HPDE6-E6E7 (cell line): ENCODE results near the gene GPR183.

Source experiments
- DNase-seq: peaks from one replicate; pipeline ENCODE4 v3.0.0; 2011; ENCODE audit warnings: missing footprints; ENCODE audit errors: extremely low spot score

The GPR183 gene, protein sequence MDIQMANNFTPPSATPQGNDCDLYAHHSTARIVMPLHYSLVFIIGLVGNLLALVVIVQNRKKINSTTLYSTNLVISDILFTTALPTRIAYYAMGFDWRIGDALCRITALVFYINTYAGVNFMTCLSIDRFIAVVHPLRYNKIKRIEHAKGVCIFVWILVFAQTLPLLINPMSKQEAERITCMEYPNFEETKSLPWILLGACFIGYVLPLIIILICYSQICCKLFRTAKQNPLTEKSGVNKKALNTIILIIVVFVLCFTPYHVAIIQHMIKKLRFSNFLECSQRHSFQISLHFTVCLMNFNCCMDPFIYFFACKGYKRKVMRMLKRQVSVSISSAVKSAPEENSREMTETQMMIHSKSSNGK

DNA sequence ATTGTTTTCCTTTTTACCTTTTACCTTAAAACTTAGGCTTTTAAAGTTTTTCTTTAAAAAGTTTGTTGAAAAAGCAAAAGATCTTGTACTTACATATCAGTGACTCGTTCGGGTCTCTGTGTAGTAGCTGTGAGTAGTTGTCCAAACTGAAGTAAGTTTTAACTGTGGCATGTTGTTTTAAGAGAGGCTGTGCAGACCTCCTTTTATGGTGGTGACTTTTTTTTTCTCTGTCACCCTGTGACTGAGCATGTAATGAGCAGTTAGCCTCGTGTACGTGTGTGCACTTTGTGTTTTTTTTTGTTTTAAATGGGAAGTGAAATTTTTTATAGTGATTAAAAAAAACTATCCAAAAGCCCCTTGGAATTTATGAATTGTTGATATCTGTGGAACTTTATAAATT, at the start of gene GPR183:
Gene GPR183, minus strand, starts transcription at position 153 of the 400 bp plus-strand sequence. CDS start 11,254 bp downstream, outside the sequence.
- no peak for DNase-seq

DNA sequence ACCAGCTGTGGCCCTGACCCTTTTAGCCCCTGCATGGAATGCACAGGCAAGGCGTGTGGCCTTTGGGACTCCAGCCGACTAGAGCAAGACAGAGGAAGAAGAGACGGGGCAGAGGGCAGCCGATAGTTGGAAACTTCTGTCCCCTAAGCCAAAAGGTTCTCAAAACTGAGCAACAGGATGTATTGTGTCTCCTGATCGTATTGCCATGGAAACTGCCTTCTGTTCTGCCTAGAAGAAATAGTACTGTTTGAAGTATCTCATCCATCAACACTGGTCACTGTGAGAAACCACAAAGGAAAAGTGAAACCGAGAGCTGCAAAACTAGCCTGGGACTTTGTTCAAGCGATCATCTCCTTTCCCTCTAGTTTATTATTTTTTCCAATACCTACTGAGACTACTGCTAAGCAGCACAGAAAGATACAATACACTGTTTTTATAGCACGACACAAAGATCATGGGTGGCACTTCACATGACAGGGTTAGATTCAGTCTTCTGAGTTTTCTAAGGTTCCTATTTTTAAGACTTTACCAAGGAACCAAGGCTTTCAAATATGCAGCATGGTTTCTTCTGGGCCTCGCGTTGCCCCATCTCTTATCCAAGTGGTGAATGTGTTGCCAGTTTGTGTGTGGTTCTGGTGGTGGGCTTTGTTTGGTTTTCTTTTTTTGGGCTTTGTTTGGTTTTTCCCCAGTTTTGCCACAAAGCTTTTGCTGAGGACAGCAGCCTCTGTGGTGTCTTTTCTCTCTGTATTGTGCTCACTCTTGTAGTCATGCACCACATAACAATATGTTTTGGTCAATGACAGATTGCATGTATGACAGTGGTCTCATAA, 49.3 kb upstream of the GPR183 start:
- no peak for DNase-seq

DNA sequence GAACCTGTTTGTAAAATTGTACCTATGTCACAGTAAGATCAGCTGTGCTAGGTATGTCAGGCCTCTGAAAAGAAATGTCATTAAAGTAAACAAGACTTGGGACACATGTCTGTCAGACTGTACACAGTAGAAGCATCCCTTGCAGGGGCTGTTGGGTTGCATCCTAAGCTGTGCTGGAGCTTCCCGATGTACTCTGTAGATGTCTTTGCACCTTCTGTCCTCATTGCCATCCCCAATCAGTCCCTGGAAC, 48.7 kb upstream of the GPR183 start:
- DNase-seq = no peak

DNA sequence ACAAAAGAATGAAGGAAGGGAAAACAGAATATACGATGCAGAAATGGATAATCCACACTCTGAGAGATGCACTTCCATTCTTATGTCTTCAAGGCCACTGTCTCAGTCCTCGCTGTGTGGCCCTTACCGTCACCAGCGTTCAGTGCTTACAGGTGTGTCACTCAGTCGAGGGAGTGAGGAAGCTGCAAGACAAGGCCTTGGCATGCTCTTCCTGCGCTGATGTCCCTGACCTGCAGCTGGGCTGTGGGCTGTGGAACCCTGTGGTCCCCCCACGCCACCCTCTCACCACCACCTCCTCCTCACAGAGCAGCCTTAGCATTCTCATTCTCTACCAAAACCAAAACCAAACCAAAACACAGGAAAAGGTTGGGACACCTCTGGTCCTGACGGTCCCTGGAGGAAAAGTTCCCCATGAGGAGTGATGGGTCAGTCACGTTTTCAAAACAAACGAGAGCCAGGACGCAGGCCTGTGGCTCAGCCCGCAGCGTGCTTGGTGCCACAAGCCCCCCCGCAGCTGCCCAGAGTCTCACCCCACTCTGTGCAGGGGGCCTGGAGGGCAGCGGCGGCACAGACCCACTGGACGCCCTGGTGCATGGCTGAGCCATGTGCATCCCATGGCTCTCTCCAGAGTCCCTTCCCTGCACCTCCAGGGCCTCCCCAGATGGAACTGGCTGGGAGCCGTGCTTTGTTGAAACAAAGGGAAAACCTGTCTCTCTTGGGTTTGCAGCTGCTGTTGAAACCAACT, 48.2 kb upstream of the GPR183 start:
- DNase-seq = no peak

DNA sequence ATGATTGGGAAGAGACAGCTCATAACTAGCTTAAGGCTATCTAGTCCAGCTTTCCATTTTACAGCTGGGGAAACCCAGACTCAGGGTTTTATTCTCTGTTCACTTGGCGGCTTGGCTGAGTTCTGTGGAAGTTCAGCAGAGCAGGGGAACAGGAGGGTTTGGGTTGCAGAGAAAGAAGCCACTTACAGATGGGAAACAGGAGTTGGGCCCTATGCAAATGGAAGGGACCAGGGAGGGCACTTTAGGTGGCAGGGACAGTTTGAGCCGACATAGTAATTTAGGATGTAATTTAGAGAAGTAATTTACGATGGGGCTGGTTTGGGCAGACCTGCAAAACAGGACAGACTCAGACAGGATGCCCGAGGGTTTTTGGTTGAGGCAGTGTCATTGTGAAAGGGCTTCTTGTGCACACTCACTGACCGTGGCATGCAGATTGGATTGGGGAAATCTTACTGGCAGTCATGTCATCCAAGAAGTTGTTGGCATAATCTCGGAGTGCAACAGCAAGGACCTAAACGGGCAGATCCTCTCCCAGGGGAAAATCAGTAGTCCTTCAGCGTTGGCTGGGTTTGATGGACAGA, 47.3 kb upstream of the GPR183 start:
- no peak for DNase-seq

DNA sequence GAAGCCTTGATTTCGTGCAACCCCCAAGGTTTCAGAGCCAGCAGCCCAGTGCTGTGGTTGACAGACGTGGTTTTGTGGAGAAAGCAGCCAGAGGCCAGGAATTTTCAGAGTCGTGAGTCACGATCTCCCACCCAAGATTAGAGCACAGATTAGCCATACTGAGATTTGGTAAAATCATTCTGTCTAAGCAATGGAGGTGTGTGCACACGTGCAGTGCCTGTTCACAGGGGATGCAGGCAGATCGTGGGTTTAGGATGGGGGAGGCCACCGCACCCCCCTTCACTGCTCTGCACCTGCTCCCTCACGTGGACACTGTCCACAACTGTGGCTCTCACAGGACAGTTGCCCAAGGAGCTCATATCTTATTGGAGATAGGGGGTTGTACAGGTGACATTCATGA, 46.6 kb upstream of the GPR183 start:
- no peak for DNase-seq

DNA sequence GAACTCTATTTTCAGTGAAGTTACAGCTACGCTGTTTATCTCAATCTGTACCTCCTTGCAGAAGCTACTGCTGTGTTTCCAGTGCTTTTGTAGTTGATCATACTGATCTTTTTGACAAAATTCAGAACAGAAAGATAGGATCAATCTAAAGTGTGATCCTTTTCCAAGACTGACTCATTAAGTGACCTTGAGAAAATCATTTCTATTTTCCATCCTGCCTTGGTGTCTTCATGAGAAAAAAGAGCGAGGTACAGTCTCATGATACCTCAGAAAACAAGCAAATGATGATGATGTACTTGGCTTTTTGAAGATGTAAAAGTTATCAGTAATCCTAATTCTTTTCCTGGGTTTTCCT, 46.0 kb upstream of the GPR183 start:
- no peak for DNase-seq

DNA sequence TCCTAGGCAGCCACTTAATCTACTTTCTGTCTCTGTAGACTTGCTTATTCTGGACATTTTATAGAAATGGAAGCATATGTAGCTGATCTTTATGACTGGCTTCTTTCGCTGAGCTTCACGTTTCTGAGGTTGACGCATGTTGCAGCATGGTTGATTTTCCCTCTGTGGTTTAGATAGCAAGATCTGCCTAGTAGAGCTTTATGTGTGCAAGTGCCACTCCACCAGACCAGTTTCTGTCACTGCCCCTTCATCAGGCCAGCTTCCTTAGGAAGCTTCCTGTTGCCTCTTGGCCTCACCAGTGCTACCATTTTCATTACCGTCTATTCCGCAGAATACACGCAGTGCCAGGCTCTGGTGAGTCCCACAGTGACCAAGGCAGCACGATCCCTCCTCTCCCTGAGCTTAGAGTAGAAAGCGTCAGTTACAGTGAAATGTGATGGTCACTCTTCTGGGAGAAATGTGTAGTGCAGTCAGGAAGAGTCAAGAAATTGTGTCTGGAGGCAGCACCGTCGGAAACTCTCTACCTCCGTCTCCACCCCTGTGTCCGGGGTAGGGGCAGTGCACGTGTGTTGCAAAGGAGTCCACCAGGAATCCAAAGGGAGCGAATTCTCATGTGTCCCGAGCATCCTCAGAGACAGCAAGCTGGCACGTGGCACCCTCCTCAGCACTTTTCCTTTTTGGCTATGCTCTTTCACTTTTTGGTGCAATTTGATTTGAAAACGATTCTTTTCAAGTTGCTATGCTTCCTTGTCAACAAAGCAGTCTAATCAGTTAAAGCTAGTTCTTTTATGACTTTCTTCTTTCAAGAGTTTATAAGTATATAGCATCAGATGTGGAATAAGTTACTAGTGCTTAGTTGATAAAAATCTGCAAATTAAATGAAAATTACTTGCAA, 45.4 kb upstream of the GPR183 start:
- DNase-seq = no peak

DNA sequence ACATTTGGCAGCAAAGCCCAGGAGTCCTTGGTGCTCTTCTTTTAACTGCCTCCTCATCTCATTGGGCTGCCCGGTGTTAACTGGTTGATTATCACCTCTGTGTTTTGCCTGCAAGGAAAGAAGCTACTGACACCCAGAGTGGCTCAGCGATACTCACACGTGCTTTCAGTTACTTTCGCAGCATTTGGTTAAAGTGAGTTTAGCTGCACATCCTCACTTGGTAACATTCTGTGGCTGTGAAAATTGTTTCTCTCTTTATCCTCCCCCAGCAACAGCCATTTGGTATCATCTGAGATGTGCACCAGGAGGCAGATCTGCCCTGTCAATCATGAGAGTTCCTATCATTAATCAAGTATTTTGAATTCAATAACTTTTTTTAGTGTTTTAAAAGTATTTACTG, 44.6 kb upstream of the GPR183 start:
- DNase-seq = no peak

DNA sequence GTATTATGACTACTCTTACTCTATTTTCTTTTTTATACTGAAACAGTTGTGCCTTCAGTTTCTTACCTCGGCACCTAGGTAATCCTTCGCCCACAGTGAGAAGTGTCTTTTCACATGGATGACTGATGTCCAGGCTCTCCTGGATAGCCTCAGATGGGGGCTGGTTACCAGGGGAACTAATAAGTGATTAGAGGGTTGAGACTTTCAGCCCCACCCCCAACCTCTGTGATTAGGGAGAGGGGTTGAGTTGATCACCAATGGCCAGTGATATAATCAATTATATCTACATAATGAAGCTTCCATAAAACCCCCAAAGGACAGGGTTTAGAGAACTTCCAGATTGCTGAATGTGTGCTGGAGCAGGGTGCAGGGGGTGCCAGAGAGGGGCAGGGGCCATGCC, 43.0 kb upstream of the GPR183 start:
- DNase-seq = no peak

DNA sequence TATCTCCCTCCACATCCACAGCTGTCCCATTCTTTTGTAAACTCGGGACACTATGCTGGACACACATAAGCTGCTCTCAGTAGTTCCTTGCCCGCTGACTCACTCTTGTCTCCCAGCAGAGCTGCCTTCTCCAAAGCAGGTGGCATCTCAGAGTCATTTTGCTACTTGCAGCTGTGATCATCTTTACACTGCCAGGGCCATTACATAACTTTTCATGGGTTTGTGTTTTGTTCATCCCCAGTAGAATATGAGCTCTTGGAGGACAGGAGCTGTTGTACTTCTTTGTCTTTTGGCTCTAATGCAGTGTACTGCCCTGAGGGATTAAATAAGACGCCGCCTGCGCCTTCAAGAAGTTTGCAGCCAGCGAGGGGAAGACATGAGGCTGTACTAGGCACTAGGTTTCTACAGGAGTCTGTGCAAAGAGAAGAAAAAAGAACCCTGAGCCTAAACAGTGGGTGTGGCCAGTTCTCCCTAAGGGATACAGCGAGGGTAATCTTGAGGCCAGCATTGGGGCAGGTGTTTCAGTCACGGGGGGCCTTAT, 40.8 kb upstream of the GPR183 start:
- no peak for DNase-seq

DNA sequence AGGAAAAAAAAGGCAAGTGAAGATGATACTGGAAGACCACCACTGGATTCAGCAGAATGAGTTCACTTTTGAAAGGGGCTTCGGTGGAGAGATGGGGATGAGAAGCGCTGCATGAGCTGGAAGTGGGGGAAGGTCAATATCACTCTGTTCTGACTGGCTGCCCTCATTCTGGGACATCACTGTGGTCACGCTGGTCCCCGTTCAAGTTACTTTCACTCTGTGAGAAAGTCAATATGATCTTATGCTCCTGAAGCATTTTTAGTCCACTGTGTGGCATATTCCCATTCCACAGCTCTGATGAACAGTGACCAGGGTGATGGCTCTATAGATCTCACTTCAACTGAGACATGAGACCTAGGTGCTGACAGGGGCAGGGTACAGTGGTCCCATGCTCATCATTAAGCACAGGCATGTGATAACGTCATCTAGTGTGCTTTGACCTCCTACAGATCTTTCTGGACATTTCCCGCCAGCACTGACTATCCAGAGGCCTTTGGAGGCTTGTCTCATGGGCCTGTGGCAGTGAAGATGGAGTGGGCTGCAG, 40.2 kb upstream of the GPR183 start:
- DNase-seq = no peak

DNA sequence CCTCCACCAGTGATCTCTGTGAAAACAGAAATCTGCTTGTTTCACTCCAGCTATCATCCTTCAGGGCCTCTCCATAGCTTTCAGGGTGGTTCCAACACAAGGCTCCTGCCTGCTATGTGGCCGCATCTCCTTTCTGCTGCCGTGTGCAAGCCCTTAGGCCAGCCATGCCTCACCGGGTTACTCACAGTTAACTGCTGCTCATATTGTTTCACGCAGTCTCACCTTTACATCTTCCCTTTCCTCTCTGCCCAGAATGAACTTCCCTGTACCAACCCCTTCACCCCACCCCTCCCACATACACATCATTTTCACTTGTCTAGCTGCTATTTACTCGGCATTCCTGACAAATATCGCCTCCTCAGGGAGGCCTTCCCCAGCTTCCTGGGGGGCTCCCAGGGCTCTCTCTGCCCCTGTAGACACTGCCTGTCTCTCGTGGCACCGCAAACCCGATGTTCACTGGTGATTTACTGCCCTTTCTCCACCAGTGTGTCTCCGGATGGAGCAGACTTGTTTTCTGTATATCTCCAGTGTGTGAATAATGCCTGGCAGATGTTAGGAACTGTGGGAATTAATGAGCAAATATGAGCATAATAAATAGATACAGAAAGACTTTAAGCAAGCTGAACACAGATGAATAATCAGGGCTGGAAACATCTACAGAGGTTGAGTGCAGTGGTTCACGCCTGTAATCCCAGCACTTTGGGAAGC, 39.3 kb upstream of the GPR183 start:
- no peak for DNase-seq

DNA sequence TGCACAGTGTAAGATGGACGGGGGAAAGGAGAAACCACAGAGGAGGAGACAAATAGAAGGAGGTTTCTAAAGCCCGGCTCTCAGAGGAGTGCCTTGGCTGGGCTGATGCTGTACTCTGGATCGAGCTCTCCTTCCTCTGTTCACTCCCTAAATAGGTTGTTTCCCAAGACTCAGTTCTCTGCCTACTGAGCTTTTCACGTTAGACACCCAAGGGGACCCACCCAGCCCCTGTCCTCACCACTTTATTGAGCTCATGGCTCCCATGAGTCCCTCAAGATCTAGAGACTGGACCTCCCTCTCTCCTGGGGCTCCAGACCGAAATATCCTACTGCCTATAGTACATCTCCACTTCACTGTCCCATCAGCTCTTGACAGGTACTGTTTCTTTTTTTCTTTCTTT, 38.1 kb upstream of the GPR183 start:
- DNase-seq = no peak

DNA sequence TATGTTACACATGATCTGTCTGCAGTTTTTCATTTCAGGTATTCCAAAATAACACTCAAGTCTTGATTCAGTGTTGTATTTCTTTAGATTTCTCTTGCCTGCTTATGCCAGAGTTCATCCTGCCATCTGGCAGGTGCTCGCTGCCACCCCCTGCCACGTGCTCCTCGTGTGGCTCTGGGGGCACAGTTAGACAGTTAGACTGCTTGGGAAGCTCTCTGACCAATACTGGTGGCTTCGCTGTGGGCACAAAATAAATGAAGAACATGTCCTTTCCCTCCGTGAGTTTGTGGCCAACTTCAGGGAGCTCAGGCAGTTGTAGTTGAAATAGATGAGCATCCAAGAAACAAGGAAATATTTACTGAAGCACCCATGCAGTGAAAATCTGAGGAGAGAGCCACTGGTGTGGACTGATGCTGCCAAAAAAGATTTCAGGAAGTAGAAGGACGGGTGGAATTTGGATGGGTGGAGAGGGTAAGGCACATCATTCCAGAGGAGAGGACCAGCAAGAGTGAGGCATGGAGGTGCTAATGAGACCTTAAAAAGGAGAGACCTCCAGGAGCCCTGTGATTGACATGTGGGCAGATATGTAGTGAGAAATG, 37.5 kb upstream of the GPR183 start:
- DNase-seq = no peak

DNA sequence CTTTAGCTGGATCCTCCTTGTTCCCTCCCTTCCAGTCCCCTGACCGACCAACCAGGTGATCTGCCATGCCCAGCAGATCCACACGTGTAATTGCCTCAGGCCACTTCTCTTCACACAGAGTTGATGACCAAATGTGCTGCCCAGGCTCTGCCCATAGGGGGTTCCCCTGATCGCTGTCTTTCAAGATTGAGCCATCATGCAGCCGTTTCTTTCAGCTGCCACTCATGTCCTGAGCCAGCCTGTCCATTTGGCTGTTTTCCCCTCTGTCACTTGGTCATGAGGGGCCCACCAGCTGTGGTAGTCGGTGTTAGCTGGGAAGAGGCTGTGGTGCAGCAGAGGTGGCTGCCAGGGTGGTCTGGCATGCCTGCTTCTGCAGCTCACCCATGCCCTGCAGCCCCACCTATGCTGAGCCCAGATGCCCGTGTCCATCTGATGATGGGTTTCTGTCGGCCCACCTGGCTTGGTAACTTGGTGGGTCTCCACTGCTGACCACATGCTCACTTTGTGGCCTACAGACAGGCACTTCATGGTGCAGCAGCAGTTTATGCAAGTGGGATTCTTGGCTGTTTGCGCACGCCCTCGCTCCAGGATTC, 35.6 kb upstream of the GPR183 start:
- DNase-seq = no peak

DNA sequence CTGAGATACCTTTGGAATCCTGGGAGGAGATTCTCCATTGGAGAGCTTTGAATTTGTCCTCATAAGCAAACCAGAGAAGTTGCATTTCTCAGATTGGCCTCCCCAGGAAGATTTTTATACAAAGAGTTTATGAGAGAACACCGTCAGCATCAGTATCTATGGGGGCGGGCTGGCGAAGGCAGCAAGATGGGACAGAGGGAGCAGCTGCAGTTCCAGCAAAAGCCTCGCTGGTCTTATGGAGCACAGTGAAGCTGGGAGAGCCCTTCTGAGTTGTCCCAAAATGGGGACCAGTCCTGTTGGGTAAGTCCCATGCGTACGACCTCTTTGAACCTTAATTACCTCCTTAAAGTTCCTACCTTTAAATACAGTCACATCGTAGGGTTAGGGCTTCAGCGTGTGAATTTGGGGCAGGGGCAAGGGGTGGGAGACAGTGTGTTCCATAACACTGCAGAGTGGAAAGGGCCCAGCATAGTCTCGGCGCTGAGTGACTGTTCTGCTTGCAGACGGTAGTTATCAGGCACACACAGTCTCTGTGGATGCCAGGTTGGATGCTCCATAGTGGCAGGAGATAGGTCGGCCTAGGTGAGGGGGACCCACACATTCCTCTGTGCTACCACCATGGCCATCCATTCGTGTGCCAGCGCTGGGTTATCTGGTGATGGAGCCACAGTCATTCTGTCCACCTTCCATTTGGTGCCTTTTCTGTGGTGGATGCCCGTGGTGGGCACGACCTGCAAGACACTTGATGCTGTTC, 34.9 kb upstream of the GPR183 start:
- no peak for DNase-seq

DNA sequence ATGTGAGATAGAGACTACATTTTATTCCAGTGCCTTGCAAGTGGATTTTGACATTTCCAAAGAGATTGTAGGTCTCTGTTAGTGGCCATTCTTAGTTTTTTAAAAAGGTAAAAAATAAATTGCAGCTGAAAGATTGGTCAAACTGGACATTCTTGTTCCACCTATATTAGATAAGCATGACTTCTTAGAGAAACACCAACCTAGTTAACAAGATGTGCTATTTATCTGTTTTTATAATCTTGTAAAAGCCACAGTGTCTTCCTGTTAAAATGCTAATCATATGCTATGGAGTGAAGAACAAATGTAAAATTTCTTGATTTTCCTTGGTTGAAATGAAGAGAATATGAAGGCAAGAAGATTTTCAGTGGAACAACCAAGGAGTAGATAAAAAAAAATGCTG, 33.4 kb upstream of the GPR183 start:
- DNase-seq = no peak
